OCI-LY1 (cell line): Measurements from ENCODE around the gene NUP153.

Experiments
- CTCF ChIP-seq: fragments of 200-600 bp; sonication (generic), shearing (Covaris generic); IDR thresholded peaks from 2 replicates; pipeline ENCODE4 v1.5.1; 2017; ENCODE audit warnings: mild to moderate bottlenecking, antibody characterized with exemption, low read length, moderate library complexity, mixed read lengths
- EZH2 ChIP-seq: fragments of 200-600 bp; sonication (generic), shearing (Covaris generic); IDR thresholded peaks from 2 replicates; pipeline ENCODE4 v1.8.0; 2017; ENCODE audit warnings: borderline replicate concordance, mixed run types, mild to moderate bottlenecking, antibody characterized with exemption, low read length, moderate library complexity, mixed read lengths

GRCh38 chr6:17629824-17630510 lies 76.8 kb downstream of the NUP153 start:
- TF ChIP-seq EZH2: no peak
- no peak for TF ChIP-seq CTCF
